ENCODE measurements around the gene ACD. TPM values are rescaled to one million over a fixed set of nuclear protein-coding genes. Genes with fewer than 3 reads are reported as not detected.
"Not testable (repeated sequence)": the region's sequence is repeated elsewhere in the genome, so short reads cannot be mapped to it uniquely, and the experiment has no call there.

The ACD gene
- total RNA-seq (2014; rRNA removed; shearing (Covaris generic); ENCODE audit: low replicate concordance) = 20.7 and 33.9 TPM in 2 replicates

DNA sequence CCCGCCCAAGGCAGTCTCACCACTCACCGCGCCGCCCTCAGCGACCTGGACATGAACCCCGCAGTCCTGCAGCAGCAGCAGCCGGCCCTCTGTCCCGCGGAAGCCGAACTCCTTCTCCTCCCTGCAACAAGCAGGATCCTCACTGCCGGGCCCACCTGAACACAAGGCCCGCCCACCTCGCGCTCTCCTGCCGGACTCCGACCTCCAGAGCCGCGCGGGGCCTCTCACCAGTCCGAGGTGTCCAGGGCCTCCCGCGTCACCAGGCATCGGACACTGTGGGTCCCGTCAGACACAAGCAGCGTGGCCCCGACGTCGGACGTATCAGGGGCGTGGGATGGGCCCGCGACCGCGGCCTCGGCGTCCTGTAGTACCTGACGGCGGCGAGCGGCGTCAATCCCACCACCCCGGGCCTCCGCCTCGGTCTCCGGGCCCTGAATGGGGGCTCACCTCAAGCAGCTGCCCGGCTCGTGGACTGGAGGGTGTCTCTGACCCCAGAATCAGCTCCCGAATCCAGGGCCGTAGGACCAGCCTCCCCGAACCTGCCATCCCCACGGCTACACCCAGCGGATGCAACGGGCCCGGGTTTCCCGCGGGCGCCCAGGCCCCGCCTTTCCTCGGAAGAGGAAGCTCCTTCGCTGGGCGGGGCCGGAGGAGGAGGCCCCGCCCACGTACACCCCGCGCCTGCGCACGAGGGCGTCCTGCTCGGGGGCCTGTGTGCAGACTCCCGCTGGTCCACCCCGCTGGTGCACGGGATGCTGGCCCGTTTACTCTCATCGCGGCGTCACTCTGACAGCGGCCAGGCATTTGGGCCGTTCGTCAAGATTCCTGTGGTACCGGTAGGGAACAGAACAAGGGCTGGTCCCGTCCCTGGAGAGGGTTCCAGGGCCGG is at the start of gene ACD:
TSS of gene ACD (minus strand) at position 586 of the 889 bp plus-strand sequence. CDS start at position 546, 40 bp downstream.
- DNase-seq (ENCODE audit: low read depth) = peak; percentile 89
- in situ Hi-C loops (cut with HindIII; ENCODE audit: low pct_unique_long_range_greater_than_20kb, low sequenced_read_pairs) = no loop called here

DNA sequence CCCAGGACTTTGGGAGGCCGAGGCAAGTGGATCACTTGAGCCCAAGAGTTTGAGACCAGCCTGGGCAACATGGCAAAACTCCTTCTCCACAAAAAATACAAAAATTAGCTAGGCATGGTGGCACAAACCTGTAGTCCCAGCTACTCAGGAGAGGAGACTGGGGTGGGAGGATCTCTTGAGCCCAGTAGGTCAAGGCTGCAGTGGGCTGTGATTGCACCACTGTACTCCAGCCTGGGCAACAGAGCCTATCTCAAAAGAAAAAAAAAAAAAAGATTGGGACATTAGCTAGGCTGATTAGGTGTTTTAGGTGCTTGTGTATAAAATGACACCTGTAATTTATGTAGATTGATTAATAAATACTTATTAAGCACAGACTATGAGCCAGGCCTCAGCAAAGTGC is 49.0 kb upstream of the ACD start:
- in situ Hi-C loops (cut with HindIII; ENCODE audit: low pct_unique_long_range_greater_than_20kb, low sequenced_read_pairs) = no loop called here

GRCh38 chr16:67708368-67708771 is 48.3 kb upstream of the ACD start:
- in situ Hi-C loops (cut with HindIII; ENCODE audit: low pct_unique_long_range_greater_than_20kb, low sequenced_read_pairs) = no loop called here
- DNase-seq (ENCODE audit: low read depth) = no peak

More for the DNA sequence above, 49.0 kb upstream of the ACD start:
- no peak for DNase-seq (ENCODE audit: low read depth)

DNA sequence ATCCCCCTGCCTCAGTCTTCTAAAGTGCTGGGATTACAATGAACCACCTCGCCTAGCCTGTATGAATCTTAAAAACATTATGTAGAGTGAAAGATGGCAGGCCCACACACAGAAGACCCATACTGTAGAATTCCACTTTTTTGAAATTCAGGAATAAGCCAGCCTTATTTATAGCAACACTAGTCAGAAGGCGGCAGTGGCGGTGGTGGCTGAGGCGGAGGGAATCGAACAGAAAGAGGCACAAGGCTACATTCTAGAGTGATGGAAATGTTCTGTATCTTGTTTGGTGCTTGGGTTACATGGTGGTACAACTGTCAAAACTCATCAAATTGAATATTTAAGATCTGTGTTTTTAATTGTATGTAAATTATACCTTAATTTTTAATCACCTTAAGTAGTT is 47.7 kb upstream of the ACD start:
- in situ Hi-C loops (cut with HindIII; ENCODE audit: low pct_unique_long_range_greater_than_20kb, low sequenced_read_pairs) = no loop called here
- DNase-seq (ENCODE audit: low read depth) = no peak

DNA sequence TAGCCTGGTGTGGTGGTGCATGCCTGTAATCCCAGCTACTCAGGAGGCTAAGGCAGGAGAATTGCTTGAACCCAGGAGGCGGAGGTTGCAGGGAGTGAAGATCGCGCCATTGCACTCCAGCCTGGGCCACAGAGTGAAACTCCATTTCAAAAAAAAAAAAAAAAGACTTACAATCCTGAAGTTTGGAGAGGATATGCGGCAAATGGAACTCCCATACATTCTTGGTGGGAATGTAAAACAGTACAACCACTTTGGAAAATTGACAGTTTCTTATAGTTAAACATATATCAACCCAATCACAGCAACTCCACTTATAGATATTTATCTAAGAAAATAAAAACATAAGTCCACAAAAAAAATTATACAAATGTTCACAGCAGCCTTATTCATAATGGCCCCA is 47.1 kb upstream of the ACD start:
- in situ Hi-C loops (cut with HindIII; ENCODE audit: low pct_unique_long_range_greater_than_20kb, low sequenced_read_pairs) = no loop called here
- DNase-seq (ENCODE audit: low read depth) = no peak

DNA sequence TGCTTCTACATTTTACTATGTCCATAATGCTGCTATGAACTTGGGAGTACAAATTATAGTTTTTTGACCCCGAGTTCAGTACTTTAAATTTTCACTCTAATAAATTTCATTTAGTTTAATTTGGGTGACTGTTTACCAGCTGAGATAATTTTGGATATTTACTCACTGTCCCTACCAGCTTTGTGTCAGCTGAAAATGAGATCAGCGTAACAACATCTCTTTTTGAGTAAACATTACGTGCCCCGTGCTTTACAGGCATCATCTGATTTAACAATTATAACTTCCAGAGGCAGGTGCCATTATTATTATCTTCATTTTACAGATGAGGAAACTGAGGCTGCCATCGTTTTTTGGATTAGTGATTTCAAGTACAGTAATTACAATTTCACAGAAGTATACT is 44.0 kb upstream of the ACD start:
- in situ Hi-C loops (cut with HindIII; ENCODE audit: low pct_unique_long_range_greater_than_20kb, low sequenced_read_pairs) = no loop called here
- no peak for DNase-seq (ENCODE audit: low read depth)

DNA sequence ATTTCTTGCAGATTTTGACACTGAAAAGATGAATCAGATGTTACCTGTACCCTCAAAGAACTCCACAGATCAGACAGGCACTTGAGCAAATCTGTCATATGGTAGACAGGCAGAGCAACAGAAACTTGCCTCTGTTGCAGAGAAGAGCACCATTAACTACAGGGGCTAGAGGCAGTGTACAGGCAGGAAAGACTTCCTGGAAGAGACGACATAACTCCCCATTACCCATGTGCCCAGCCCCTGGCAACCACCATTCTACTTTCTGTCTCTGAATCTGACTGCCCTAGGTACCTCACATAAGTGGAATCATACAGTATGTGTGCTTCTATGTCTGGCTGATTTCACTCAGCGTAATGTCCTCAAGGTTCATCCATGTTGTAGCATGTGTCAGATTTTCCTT is 43.6 kb upstream of the ACD start:
- no peak for DNase-seq (ENCODE audit: low read depth)
- in situ Hi-C loops (cut with HindIII; ENCODE audit: low pct_unique_long_range_greater_than_20kb, low sequenced_read_pairs) = no loop called here

GRCh38 chr16:67702130-67702529 is 42.1 kb upstream of the ACD start:
- in situ Hi-C loops (cut with HindIII; ENCODE audit: low pct_unique_long_range_greater_than_20kb, low sequenced_read_pairs) = no loop called here
- DNase-seq (ENCODE audit: low read depth) = no peak

GRCh38 chr16:67701420-67701819 is 41.4 kb upstream of the ACD start:
- DNase-seq (ENCODE audit: low read depth) = no peak
- in situ Hi-C loops (cut with HindIII; ENCODE audit: low pct_unique_long_range_greater_than_20kb, low sequenced_read_pairs) = no loop called here

DNA sequence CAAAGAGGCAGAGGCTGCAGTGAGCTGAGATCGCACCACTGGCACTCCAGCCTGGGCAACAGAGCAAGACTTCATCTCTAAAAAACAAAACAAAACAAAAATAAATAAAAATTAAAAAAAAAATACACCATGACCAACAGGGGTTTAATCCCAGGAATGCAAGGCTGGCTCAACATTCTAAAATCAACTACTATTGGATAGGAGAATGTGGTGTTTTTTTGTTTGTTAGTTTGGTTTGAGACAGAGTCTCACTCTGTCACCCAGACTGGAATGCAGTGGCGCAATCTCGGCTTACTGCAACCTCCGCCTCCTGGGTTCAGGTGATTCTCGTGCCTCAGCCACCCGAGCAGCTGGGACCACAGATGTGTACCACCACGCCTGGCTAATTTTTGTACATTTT is 39.2 kb upstream of the ACD start:
- in situ Hi-C loops (cut with HindIII; ENCODE audit: low pct_unique_long_range_greater_than_20kb, low sequenced_read_pairs) = no loop called here

DNA sequence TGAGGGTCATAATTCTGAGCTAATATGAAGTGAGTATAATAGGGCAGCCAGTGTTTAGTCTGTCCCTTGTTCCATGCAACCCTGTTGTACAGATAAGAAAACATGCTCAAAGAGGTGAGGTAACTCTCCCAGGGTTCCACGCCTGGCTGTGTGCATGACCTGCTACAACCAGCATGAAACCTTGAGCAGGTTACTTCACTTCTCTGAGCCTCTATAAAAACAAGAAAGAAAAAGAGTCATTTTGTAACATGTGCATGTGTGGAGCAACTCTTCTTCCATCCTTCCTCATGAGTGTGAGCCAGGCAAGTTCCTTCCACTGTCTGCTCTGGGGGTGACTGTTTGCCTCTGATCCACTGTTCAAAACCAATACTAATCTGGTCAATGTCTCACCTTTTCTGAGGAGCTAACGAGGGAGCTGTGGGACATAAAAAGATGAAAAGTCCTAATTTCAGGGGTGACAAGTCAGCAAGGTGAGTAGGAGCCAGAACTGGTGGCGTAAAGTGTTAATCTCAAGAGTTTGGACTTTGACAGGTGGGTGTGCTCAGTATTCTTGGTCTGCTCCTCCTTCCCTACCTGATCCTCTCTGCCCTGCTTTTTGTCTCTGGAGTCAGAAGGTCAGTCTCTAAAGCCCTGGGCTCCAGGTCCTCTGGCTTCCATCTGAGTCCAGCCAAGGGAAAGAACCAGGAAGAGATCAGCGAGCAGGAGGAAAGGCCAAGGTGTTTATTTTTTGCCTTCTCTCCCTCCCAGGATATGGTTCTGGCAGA is 37.5 kb upstream of the ACD start:
- in situ Hi-C loops (cut with HindIII; ENCODE audit: low pct_unique_long_range_greater_than_20kb, low sequenced_read_pairs) = no loop called here
- DNase-seq (ENCODE audit: low read depth) = no peak

More for the DNA sequence above, 39.2 kb upstream of the ACD start:
- DNase-seq (ENCODE audit: low read depth) = no peak

- no peak for DNase-seq (ENCODE audit: low read depth)
- in situ Hi-C loops (cut with HindIII; ENCODE audit: low pct_unique_long_range_greater_than_20kb, low sequenced_read_pairs) = no loop called here
These were observed 34.6 kb upstream of the ACD start for GRCh38 chr16:67694611-67695010.

- DNase-seq (ENCODE audit: low read depth); in situ Hi-C loops (cut with HindIII; ENCODE audit: low pct_unique_long_range_greater_than_20kb, low sequenced_read_pairs): not testable (repeated sequence)
These were observed 33.6 kb upstream of the ACD start for GRCh38 chr16:67693517-67694285.

DNA sequence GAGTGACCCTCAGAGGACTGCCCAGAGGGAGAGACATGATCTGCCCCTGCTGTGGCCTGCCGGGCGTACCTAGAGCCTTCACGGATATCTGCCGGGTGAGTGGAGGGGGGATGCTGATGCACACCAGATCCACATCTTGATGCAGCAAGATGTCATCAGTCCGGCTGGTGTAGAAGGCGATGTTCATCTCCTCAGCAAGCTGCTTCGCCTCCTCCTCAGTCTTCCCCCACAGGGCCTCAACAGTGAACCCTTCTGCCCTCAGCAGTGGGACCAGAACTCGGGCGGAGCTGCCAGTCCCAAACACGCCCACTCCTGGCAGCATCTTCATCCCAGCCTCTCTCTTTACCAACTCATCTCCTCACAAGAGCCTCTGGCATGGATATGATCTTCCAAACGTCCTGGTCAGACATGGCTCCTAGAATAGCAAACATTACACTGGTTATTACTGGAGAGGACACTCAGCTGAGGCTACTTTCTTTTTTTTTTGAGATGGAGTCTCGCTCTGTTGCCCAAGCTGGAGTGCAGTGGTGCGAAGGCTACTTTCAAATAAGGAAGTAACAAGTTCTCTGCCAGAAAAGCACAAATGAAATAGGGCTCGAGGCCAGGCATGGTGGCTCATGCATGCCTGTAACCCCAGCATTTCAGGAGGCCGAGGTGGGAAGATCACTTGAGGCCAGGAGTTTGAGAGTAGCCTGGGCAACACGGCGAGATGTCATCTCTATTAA is 25.5 kb upstream of the ACD start:
- in situ Hi-C loops (cut with HindIII; ENCODE audit: low pct_unique_long_range_greater_than_20kb, low sequenced_read_pairs) = no loop called here

GRCh38 chr16:67683767-67684166 is 23.7 kb upstream of the ACD start:
- no peak for DNase-seq (ENCODE audit: low read depth)
- in situ Hi-C loops (cut with HindIII; ENCODE audit: low pct_unique_long_range_greater_than_20kb, low sequenced_read_pairs) = no loop called here

More for the DNA sequence above, 25.5 kb upstream of the ACD start:
- DNase-seq (ENCODE audit: low read depth) = peak; percentile 14

DNA sequence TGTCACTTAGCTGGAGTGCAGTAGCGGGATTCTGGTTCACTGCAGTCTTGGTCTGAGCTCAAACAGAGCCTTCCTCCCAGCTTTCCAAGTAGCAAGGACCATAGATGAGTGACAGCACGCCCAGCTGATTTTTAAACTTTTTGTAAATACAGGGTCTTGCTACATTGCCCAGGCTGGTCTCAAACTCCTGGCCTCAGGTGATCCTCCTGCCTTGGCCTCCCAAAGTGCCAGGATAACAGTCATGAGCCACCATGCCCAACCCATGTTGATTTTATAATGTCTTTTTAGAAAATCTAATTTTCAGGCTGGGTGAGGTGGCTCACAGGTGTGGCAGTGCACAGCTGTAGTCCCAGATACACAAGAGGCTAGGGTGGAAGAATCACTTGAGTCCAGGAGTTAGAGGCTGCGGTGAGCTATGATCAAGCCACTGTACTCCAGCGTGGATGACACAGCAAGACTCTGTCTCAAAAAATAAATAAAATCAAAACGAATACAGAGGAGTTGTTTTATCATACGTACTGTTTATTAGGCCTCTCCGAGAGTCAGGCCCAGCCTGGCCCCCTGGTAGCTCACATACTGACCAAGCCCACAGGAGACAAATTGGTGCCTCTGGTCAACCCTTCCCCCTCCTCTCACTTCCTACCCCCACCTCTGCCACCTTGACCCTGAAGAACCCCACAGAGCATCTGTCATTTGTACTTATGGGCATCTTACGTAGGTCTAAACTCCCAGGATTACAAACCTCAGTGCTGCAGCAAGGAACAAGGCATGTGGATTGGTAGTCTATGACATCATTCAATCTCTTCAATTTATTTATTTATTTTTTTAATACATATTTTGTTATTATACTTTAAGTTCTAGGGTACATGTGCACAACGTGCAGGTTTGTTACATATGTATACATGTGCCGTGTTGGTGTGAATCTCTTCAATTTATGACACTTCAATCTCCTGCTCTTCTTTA is 20.2 kb upstream of the ACD start:
- no peak for DNase-seq (ENCODE audit: low read depth)
- in situ Hi-C loops (cut with HindIII; ENCODE audit: low pct_unique_long_range_greater_than_20kb, low sequenced_read_pairs) = no loop called here

Measured in Caki2 (cell line).